MCF 10A (cell line): ENCODE measurements around the gene PLSCR2. TPM values are rescaled to one million over a fixed set of nuclear protein-coding genes. Genes with fewer than 3 reads are reported as not detected.

Experiments
- BruUV-seq: library from RNA; stranded (reverse); fragments of 400-500 nt; replicated peaks from 2 replicates; lab custom pipeline; 2021; lab: Mats Ljungman, UMichigan
- CTCF ChIA-PET: fragments of 300-600 bp; sonication (Branson Sonifier 250); formaldehyde crosslinking; extraction: SDS; loops from one replicate; lab custom pipeline; 2021; ENCODE audit warnings: antibody characterized with exemption, inconsistent platforms; lab: Yijun Ruan, JAX
- POLR2A ChIA-PET: fragments of 300-600, 350-650 bp; sonication (Branson Sonifier 250); formaldehyde crosslinking; extraction: SDS; loops from one replicate; lab custom pipeline; 2020; ENCODE audit warnings: antibody characterized with exemption, inconsistent platforms; lab: Yijun Ruan, JAX
- DNase-seq: peaks from one replicate; pipeline ENCODE4 v3.0.0-alpha.2; 2018; ENCODE audit not compliant: unreplicated experiment
- H3K27ac Mint-ChIP-seq: one replicate; pipeline ENCODE4 v1.8.0; 2022; ENCODE audit warnings: mild to moderate bottlenecking, low read depth, mixed read lengths; ENCODE audit not compliant: unreplicated experiment
- H3K27me3 Mint-ChIP-seq: one replicate; pipeline ENCODE4 v1.8.0; 2022; ENCODE audit warnings: mixed read lengths; ENCODE audit not compliant: insufficient read depth, unreplicated experiment
- H3K36me3 Mint-ChIP-seq: one replicate; pipeline ENCODE4 v1.8.0; 2022; ENCODE audit warnings: mild to moderate bottlenecking, moderate library complexity, mixed read lengths; ENCODE audit not compliant: insufficient read depth, unreplicated experiment
- H3K4me1 Mint-ChIP-seq: one replicate; pipeline ENCODE4 v1.8.0; 2022; ENCODE audit warnings: mixed read lengths; ENCODE audit not compliant: insufficient read depth, unreplicated experiment
- H3K4me3 Mint-ChIP-seq: one replicate; pipeline ENCODE4 v1.8.0; 2022; ENCODE audit warnings: mild to moderate bottlenecking, moderate library complexity, mixed read lengths; ENCODE audit not compliant: unreplicated experiment
- H3K9me3 Mint-ChIP-seq: one replicate; pipeline ENCODE4 v1.8.0; 2022; ENCODE audit warnings: mixed read lengths; ENCODE audit not compliant: unreplicated experiment
- CTCF ChIP-seq: fragments of 200-600 bp; IDR thresholded peaks from one replicate; pipeline ENCODE4 v1.8.0; 2022; ENCODE audit warnings: antibody characterized with exemption, mild to moderate bottlenecking; ENCODE audit not compliant: unreplicated experiment
- intact Hi-C: fragments of 100-400 bp; cut with micrococcal nuclease; formaldehyde crosslinking; loops from 2 replicates; pipeline ENCODE4 v1.14.1; 2022
- total RNA-seq: library from RNA; stranded (reverse); gene quantifications from 2 replicates; pipeline ENCODE4 v1.2.3, GENCODE V29; 2022

The PLSCR2 gene
- total RNA-seq, 1 experiment from 2014 or later, result not detected

GRCh38 chr3:146473726-146474125 lies 4.4 kb upstream of the PLSCR2 start:
- Mint-ChIP-seq H3K27ac (no peak overlapping the region), H3K4me1 (peaks cover 18% of the 10 kb centered on the region), H3K36me3 (peaks cover 4% of the 10 kb centered on the region), H3K4me3 (no peak overlapping the region), H3K9me3 (no peaks in the 10 kb centered on the region), H3K27me3 (no peaks in the 10 kb centered on the region)
- BruUV-seq, result no TSS peak
- intact Hi-C loops, result no loop called here
- DNase-seq, result no peak
- POLR2A ChIA-PET, result no interaction called here
- CTCF ChIA-PET, result no interaction called here
- TF ChIP-seq CTCF, result no peak

- Mint-ChIP-seq H3K4me3 (no peak overlapping the region), H3K9me3 (no peaks in the 10 kb centered on the region), H3K4me1 (peaks cover 29% of the 10 kb centered on the region), H3K27ac (no peak overlapping the region), H3K27me3 (no peaks in the 10 kb centered on the region), H3K36me3 (peaks cover 4% of the 10 kb centered on the region)
- ChIA-PET CTCF (interaction anchor here (0.9 kb wide), 1 partner anchor 253 kb away, joined by 3 read pairs; no protein-coding TSS in a partner anchor), POLR2A (no interaction called here)
- TF ChIP-seq CTCF, result no peak
- no peak for DNase-seq
- no TSS peak for BruUV-seq
- intact Hi-C loops, result no loop called here
These were observed 3.2 kb upstream of the PLSCR2 start for GRCh38 chr3:146472611-146473010.

GRCh38 chr3:146471012-146471411 lies 1.7 kb upstream of the PLSCR2 start:
- CTCF ChIA-PET, result interaction anchor here (0.7 kb wide), 1 partner anchor 994 kb away, joined by 3 read pairs; no protein-coding TSS in a partner anchor
- BruUV-seq, result no TSS peak
- intact Hi-C loops, result no loop called here
- Mint-ChIP-seq H3K9me3 (no peaks in the 10 kb centered on the region), H3K4me1 (peaks cover 32% of the 10 kb centered on the region), H3K4me3 (no peak overlapping the region), H3K27ac (no peak overlapping the region), H3K27me3 (no peaks in the 10 kb centered on the region), H3K36me3 (peaks cover 4% of the 10 kb centered on the region)
- no peak for TF ChIP-seq CTCF
- POLR2A ChIA-PET, result no interaction called here
- no peak for DNase-seq

- Mint-ChIP-seq H3K4me3 (no peak overlapping the region), H3K36me3 (peaks cover 4% of the 10 kb centered on the region), H3K27ac (no peak overlapping the region), H3K9me3 (no peaks in the 10 kb centered on the region), H3K27me3 (no peaks in the 10 kb centered on the region), H3K4me1 (peaks cover 37% of the 10 kb centered on the region)
- intact Hi-C loops, result no loop called here
- CTCF ChIA-PET, result interaction anchor here (0.7 kb wide), 1 partner anchor 993 kb away, joined by 3 read pairs; no protein-coding TSS in a partner anchor
- no peak for DNase-seq
- POLR2A ChIA-PET, result no interaction called here
- TF ChIP-seq CTCF, result no peak
- no TSS peak for BruUV-seq
These were observed 1.1 kb upstream of the PLSCR2 start for GRCh38 chr3:146470425-146470990.
